GM12878 (cell line): ENCODE data around the gene DDC. TPM values are rescaled to one million over a fixed set of nuclear protein-coding genes. Genes with fewer than 3 reads are reported as not detected.

Experiments
- ATAC-seq: fragments of 200-7000 bp; cut with Tn5 transposase; 3 replicates; pipeline ENCODE4 v1.9.1; 2020; ENCODE audit warnings: mild to moderate bottlenecking, moderate library complexity
- BruUV-seq: library from RNA; stranded (reverse); fragments of 400-500 nt; replicated peaks from 2 replicates; lab custom pipeline; 2021; lab: Mats Ljungman, UMichigan
- CTCF ChIA-PET: fragments of 300-600 bp; sonication (Branson Sonifier 250); formaldehyde crosslinking; extraction: SDS; loops from one replicate; lab custom pipeline; 2021; ENCODE audit warnings: inconsistent platforms; lab: Yijun Ruan, JAX
- POLR2A ChIA-PET: fragments of 350-600 bp; formaldehyde crosslinking; extraction: SDS; loops from one replicate; lab custom pipeline; 2021; ENCODE audit warnings: inconsistent platforms; lab: Charles Lee
- RAD21 ChIA-PET: fragments of 300-600 bp; sonication (Branson Sonifier 250); formaldehyde crosslinking; loops from one replicate; lab custom pipeline; 2023; ENCODE audit warnings: antibody characterized with exemption; ENCODE audit not compliant: unreplicated experiment; lab: Charles Lee
- SMC1A ChIA-PET: fragments of 300-600 bp; sonication (Branson Sonifier 250); formaldehyde crosslinking; loops from one replicate; lab custom pipeline; 2023; ENCODE audit not compliant: unreplicated experiment, uncharacterized antibody; lab: Charles Lee
- DNase-seq: peaks from one replicate; pipeline ENCODE4 v3.0.0-alpha.2; 2011; ENCODE audit warnings: low read depth, low spot score
- FAIRE-seq: peaks from 3 replicates; lab custom pipeline; 2011; peaks lifted over from hg19 to GRCh38; lab: Jason Lieb, UNC
- H2AFZ ChIP-seq: 2 replicates; pipeline ENCODE4 v1.6.0; 2011; ENCODE audit warnings: low read depth, low read length, control low read depth; ENCODE audit not compliant: control insufficient read depth
- H3K27ac ChIP-seq: 2 replicates; pipeline ENCODE4 v1.5.1; 2011; ENCODE audit warnings: control low read depth; ENCODE audit not compliant: control insufficient read depth, insufficient read depth
- H3K27me3 ChIP-seq, 2 experiments: replicated peaks in 1 of 2; 2 replicates each; pipeline versions ENCODE4 v1.6.0 to v1.6.1; 2011; ENCODE audit warnings: low read length in 1 of 2; ENCODE audit not compliant: control insufficient read depth in 2 of 2, insufficient read depth in 2 of 2
- H3K36me3 ChIP-seq, 2 experiments: 2 replicates each; pipeline ENCODE4 v1.5.1; 2011; ENCODE audit warnings: low read length in 1 of 2; ENCODE audit not compliant: control insufficient read depth in 2 of 2, insufficient read depth in 2 of 2
- H3K4me1 ChIP-seq: 2 replicates; pipeline ENCODE4 v1.6.1; 2011; ENCODE audit warnings: mild to moderate bottlenecking, low read length, moderate library complexity, mixed read lengths; ENCODE audit not compliant: control insufficient read depth, insufficient read depth
- H3K4me2 ChIP-seq: 2 replicates; pipeline ENCODE4 v1.6.0; 2011; ENCODE audit warnings: control low read depth; ENCODE audit not compliant: control insufficient read depth, insufficient read depth
- H3K4me3 ChIP-seq: fragments of 200-600 bp; sonication (generic); 2 replicates; pipeline ENCODE4 v1.5.1; 2016
- H3K79me2 ChIP-seq: 2 replicates; pipeline ENCODE4 v1.6.0; 2011; ENCODE audit warnings: low read length; ENCODE audit not compliant: control insufficient read depth, insufficient read depth
- H3K9ac ChIP-seq: 2 replicates; pipeline ENCODE4 v1.8.0; 2011; ENCODE audit warnings: low read length, control low read depth, mixed read lengths; ENCODE audit not compliant: control insufficient read depth, insufficient read depth
- H3K9me3 ChIP-seq: replicated peaks from 3 replicates; pipeline ENCODE4 v1.5.1; 2011; ENCODE audit warnings: mild to moderate bottlenecking, low read length; ENCODE audit not compliant: control insufficient read depth, insufficient read depth
- H4K20me1 ChIP-seq: 2 replicates; pipeline ENCODE4 v1.6.0; 2011; ENCODE audit not compliant: control insufficient read depth, insufficient read depth
- BCL11A ChIP-seq: IDR thresholded peaks from 2 replicates; pipeline ENCODE4 v1.6.1; 2011; ENCODE audit warnings: low read depth, low read length
- CBFB ChIP-seq: IDR thresholded peaks from 2 replicates; pipeline ENCODE4 v1.6.1; 2016; ENCODE audit warnings: antibody characterized with exemption, low read depth
- GATAD2B ChIP-seq: fragments of 450-650 bp; conservative IDR thresholded peaks from 2 replicates; pipeline ENCODE4 v1.6.1; 2017; ENCODE audit warnings: low read depth, mild to moderate bottlenecking, moderate library complexity
- IKZF1 ChIP-seq: fragments of 450-650 bp; conservative IDR thresholded peaks from 2 replicates; pipeline ENCODE4 v1.6.1; 2017; ENCODE audit warnings: antibody characterized with exemption, mild to moderate bottlenecking
- IKZF2 ChIP-seq, 2 experiments: fragments of 450-650 bp; IDR thresholded peaks; 2 replicates each; pipeline ENCODE4 v1.6.1; 2017; ENCODE audit warnings: mild to moderate bottlenecking in 2 of 2, moderate library complexity in 2 of 2
- JUNB ChIP-seq: IDR thresholded peaks from 2 replicates; pipeline ENCODE4 v1.6.1; 2016; ENCODE audit warnings: antibody characterized with exemption, mild to moderate bottlenecking
- KLF5 ChIP-seq: fragments of 450-650 bp; IDR thresholded peaks from 2 replicates; pipeline ENCODE4 v1.6.1; 2014; ENCODE audit warnings: mild to moderate bottlenecking; ENCODE audit not compliant: partially characterized antibody
- NR2F1 ChIP-seq: fragments of 450-650 bp; conservative IDR thresholded peaks from 2 replicates; pipeline ENCODE4 v1.6.1; 2017; ENCODE audit warnings: mild to moderate bottlenecking
- RELA ChIP-seq: fragments of 450-650 bp; IDR thresholded peaks from 2 replicates; pipeline ENCODE4 v1.8.0; 2014; ENCODE audit warnings: borderline replicate concordance; ENCODE audit not compliant: partially characterized antibody
- RFX5 ChIP-seq: IDR thresholded peaks from 2 replicates; pipeline ENCODE4 v1.6.1; 2011; ENCODE audit warnings: low read depth, low read length, improper control_type of control experiment
- SMARCA5 ChIP-seq: fragments of 450-650 bp; IDR thresholded peaks from 2 replicates; pipeline ENCODE4 v1.6.1; 2017; ENCODE audit warnings: mild to moderate bottlenecking
- WRNIP1 ChIP-seq: IDR thresholded peaks from 2 replicates; pipeline ENCODE4 v1.6.1; 2011; ENCODE audit warnings: low read depth, low read length, improper control_type of control experiment, borderline replicate concordance
- WGBS: methylation state at CpG from one replicate; pipeline ENCODE4 v1.1.6; 2016; ENCODE audit warnings: low lambda C conversion rate; ENCODE audit not compliant: insufficient replicate concordance, insufficient coverage; ENCODE audit errors: missing lambda C conversion rate; 5-methylcytosine and 5-hydroxymethylcytosine counted together
- in situ Hi-C: fragments of 300-500 bp; cut with MboI; formaldehyde crosslinking; loops from 9 replicates; pipeline ENCODE4 v1.14.3; 2018; ENCODE audit warnings: mixed read lengths
- intact Hi-C: fragments of 100-400 bp; cut with micrococcal nuclease; formaldehyde crosslinking; loops from one replicate; pipeline ENCODE4 v1.14.2; 2022; ENCODE audit not compliant: unreplicated experiment
- polyA plus RNA-seq, 11 experiments: library from polyadenylated mRNA; depleted of rRNA in 4 of 11; unstranded in 6 of 11; stranded (reverse) in 5 of 11; fragments of >200 nt; fragmentation: Nextera tagmentation in 4 of 11; fragmentation: Illumina TruSeq in 1 of 11; extraction: Ambion mirVana in 4 of 11; extraction: Trizol in 1 of 11; gene quantifications; 1 replicate in 1 of 11; 2 replicates in 10 of 11; pipeline versions ENCODE4 v1.2.1 to v1.2.3, GENCODE V29; 2011 to 2016; ENCODE audit warnings: inconsistent platforms in 2 of 11, missing spikeins in 2 of 11, low read depth in 1 of 11
- total RNA-seq, 4 experiments: library from RNA; depleted of rRNA in 3 of 4; stranded (reverse); fragments of >200 nt in 3 of 4; fragmentation: Illumina TruSeq in 1 of 4; extraction: Trizol in 1 of 4; gene quantifications; 2 replicates each; pipeline versions ENCODE4 v1.2.1 to v1.2.3, GENCODE V29; 2013 to 2021
- TF ChIP-seq, protein P1 (sequence below): IDR thresholded peaks from 2 replicates; pipeline ENCODE4 v1.6.1; 2012; ENCODE audit warnings: improper control_type of control experiment, low read depth, low read length; ENCODE audit not compliant: insufficient replicate concordance
- TF ChIP-seq, protein P2 (sequence below): IDR thresholded peaks from 2 replicates; pipeline ENCODE4 v1.6.1; 2012; ENCODE audit warnings: low read length, inconsistent platforms
- TF ChIP-seq, protein P3 (sequence below): fragments of 450-650 bp; IDR thresholded peaks from 2 replicates; pipeline ENCODE4 v1.6.1; 2016; ENCODE audit warnings: mild to moderate bottlenecking
- TF ChIP-seq, protein P4 (sequence below): IDR thresholded peaks from 2 replicates; pipeline ENCODE4 v1.6.1; 2011; ENCODE audit warnings: borderline replicate concordance, low read depth, mild to moderate bottlenecking, moderate library complexity, mixed read lengths, low read length; ENCODE audit not compliant: insufficient read depth; ENCODE audit errors: extremely low read length

DDC gene
- total and polyA plus RNA-seq, 10 of the 15 experiments (the other 5 are each of a cell fraction or from before 2014, with no cell fraction given): not detected

DNA sequence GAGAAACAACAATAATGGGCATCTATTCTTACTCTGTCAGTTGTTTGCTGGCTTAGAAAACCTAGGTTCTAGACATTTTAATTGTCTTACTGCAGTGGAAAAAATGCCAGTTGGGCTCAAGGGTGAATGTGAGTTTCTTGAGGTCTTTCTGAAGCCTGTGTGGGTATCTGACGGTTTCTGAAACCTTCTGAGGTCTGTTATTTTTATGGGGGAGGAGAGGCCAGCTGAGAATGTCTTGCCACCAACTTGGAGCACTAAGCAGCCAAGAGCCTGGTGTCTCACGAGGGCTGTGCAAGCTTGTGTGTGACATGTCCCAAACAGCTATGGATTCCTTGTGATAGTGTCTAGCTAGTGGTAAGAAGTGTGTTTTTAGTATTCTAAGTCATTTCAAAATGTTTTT lies 24.2 kb upstream of the DDC start (continued):
- TF ChIP-seq, protein P1, sequence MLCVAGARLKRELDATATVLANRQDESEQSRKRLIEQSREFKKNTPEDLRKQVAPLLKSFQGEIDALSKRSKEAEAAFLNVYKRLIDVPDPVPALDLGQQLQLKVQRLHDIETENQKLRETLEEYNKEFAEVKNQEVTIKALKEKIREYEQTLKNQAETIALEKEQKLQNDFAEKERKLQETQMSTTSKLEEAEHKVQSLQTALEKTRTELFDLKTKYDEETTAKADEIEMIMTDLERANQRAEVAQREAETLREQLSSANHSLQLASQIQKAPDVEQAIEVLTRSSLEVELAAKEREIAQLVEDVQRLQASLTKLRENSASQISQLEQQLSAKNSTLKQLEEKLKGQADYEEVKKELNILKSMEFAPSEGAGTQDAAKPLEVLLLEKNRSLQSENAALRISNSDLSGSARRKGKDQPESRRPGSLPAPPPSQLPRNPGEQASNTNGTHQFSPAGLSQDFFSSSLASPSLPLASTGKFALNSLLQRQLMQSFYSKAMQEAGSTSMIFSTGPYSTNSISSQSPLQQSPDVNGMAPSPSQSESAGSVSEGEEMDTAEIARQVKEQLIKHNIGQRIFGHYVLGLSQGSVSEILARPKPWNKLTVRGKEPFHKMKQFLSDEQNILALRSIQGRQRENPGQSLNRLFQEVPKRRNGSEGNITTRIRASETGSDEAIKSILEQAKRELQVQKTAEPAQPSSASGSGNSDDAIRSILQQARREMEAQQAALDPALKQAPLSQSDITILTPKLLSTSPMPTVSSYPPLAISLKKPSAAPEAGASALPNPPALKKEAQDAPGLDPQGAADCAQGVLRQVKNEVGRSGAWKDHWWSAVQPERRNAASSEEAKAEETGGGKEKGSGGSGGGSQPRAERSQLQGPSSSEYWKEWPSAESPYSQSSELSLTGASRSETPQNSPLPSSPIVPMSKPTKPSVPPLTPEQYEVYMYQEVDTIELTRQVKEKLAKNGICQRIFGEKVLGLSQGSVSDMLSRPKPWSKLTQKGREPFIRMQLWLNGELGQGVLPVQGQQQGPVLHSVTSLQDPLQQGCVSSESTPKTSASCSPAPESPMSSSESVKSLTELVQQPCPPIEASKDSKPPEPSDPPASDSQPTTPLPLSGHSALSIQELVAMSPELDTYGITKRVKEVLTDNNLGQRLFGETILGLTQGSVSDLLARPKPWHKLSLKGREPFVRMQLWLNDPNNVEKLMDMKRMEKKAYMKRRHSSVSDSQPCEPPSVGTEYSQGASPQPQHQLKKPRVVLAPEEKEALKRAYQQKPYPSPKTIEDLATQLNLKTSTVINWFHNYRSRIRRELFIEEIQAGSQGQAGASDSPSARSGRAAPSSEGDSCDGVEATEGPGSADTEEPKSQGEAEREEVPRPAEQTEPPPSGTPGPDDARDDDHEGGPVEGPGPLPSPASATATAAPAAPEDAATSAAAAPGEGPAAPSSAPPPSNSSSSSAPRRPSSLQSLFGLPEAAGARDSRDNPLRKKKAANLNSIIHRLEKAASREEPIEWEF: no peak
- TF ChIP-seq, all 136 proteins: peak for 0

DNA sequence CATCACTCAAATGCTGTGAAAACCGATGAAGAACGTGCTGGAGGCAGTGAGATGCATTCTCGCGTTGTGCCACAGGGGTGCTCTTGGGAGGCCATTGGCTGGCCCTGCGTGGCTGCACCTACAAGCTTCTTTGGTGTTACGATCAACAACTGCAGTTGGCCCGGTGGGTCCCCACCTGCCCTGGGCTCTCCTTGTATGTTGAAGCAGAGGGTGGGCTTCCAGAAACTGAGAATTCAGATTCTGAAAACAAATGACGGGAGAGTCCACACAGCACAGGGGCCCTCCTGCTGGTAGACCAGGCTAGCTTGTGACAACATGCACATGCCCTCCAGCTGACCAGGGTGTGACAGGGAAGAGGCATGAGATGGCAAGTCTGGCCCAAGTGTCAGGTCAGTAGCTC lies 23.7 kb upstream of the DDC start:
- ATAC-seq: no peak
- no peak overlapping the region for H3K27ac ChIP-seq
- RAD21 ChIA-PET: no interaction called here
- SMC1A ChIA-PET: no interaction called here
- no peak for FAIRE-seq
- in situ Hi-C loops (no loop called here), intact Hi-C loops (no loop called here)
- no peak overlapping the region for H3K4me2 ChIP-seq
- DNase-seq: no peak
- H3K27me3 ChIP-seq: peaks cover 2 to 4% of the 10 kb centered on the region in 2 experiments; a peak in 3 of 4 replicates
- no peaks in the 10 kb centered on the region for H3K4me1 ChIP-seq
- no TSS peak for BruUV-seq
- no peak overlapping the region for H3K4me3 ChIP-seq
- no peaks in the 10 kb centered on the region for H3K36me3 ChIP-seq
- no peaks in the 10 kb centered on the region; the same call in 1 of the 2 replicates for H4K20me1 ChIP-seq
- H3K79me2 ChIP-seq: no peaks in the 10 kb centered on the region
- H3K9me3 ChIP-seq: peaks cover 2% of the 10 kb centered on the region; the same call in 1 of the 3 replicates
- CTCF ChIA-PET: interaction anchor here (1.2 kb wide), 1 partner anchor 18 kb away, joined by 3 read pairs; no protein-coding TSS in a partner anchor
- 42% methylated on average over 8 of the region's 8 CpGs for WGBS
- H3K9ac ChIP-seq: no peak overlapping the region
- POLR2A ChIA-PET: no interaction called here
- H2AFZ ChIP-seq: no peak overlapping the region
- TF ChIP-seq RELA: no peak
- TF ChIP-seq, protein P2, sequence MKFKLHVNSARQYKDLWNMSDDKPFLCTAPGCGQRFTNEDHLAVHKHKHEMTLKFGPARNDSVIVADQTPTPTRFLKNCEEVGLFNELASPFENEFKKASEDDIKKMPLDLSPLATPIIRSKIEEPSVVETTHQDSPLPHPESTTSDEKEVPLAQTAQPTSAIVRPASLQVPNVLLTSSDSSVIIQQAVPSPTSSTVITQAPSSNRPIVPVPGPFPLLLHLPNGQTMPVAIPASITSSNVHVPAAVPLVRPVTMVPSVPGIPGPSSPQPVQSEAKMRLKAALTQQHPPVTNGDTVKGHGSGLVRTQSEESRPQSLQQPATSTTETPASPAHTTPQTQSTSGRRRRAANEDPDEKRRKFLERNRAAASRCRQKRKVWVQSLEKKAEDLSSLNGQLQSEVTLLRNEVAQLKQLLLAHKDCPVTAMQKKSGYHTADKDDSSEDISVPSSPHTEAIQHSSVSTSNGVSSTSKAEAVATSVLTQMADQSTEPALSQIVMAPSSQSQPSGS: no peak
- TF ChIP-seq WRNIP1: no peak
- TF ChIP-seq NR2F1: no peak
- TF ChIP-seq GATAD2B: no peak
- TF ChIP-seq KLF5: no peak
- TF ChIP-seq IKZF2 (IDR thresholded peaks at IDR 0.05): no peak
- no peak for TF ChIP-seq RFX5
- TF ChIP-seq CBFB: no peak
- TF ChIP-seq BCL11A: no peak
- no peak for TF ChIP-seq SMARCA5
- TF ChIP-seq, protein P3, sequence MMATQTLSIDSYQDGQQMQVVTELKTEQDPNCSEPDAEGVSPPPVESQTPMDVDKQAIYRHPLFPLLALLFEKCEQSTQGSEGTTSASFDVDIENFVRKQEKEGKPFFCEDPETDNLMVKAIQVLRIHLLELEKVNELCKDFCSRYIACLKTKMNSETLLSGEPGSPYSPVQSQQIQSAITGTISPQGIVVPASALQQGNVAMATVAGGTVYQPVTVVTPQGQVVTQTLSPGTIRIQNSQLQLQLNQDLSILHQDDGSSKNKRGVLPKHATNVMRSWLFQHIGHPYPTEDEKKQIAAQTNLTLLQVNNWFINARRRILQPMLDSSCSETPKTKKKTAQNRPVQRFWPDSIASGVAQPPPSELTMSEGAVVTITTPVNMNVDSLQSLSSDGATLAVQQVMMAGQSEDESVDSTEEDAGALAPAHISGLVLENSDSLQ: no peak
- TF ChIP-seq JUNB: no peak
- TF ChIP-seq, protein P4, sequence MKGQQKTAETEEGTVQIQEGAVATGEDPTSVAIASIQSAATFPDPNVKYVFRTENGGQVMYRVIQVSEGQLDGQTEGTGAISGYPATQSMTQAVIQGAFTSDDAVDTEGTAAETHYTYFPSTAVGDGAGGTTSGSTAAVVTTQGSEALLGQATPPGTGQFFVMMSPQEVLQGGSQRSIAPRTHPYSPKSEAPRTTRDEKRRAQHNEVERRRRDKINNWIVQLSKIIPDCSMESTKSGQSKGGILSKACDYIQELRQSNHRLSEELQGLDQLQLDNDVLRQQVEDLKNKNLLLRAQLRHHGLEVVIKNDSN: no peak
- TF ChIP-seq IKZF1: no peak
